ENCODE results near the gene DRG1. TPM values are rescaled to one million over a fixed set of nuclear protein-coding genes. Genes with fewer than 3 reads are reported as not detected.

Gene DRG1
- total RNA-seq, 4 donors from 2014 or later: 35.9 to 86.7 (median 51.9) TPM

DNA sequence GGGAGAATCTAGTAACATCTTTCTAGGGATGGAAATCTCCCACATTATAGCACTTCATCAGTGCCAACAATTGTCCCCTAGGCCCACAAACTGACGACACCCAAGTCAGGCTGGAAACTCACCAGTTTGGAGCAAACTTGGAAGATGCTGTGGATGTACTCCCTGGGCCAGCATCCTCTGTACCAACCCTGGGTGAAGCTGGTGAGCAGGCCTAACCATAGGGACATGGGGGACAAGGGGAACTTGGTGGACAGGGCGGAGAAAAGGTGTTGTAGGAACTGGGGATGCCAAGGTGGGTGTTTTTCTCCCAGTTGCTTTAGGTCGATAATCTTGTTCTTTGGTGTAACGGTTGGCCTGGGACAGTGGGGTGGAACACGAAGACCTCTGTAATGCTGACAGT lies 42.2 kb downstream of the DRG1 start:
- Histone ChIP-seq H3K9me3 (no peaks in the 10 kb centered on the region), H3K36me3 (peaks cover 8 to 100% (median 17%) of the 10 kb centered on the region in 3 donors), H3K4me3 (no peak overlapping the region), H3K4me1 (peaks cover 0 to 6% (median 0%) of the 10 kb centered on the region in 4 donors), H3K27ac (no peak overlapping the region), H3K27me3 (no peaks in the 10 kb centered on the region)
- WGBS, 2 donors: 85 to 96% methylated on average over 5 of the region's 5 CpGs
- TF ChIP-seq POLR2A (IDR thresholded peaks at IDR 0.05) (no peak), EP300 (IDR thresholded peaks at IDR 0.05) (no peak)
- TF ChIP-seq, protein P1, sequence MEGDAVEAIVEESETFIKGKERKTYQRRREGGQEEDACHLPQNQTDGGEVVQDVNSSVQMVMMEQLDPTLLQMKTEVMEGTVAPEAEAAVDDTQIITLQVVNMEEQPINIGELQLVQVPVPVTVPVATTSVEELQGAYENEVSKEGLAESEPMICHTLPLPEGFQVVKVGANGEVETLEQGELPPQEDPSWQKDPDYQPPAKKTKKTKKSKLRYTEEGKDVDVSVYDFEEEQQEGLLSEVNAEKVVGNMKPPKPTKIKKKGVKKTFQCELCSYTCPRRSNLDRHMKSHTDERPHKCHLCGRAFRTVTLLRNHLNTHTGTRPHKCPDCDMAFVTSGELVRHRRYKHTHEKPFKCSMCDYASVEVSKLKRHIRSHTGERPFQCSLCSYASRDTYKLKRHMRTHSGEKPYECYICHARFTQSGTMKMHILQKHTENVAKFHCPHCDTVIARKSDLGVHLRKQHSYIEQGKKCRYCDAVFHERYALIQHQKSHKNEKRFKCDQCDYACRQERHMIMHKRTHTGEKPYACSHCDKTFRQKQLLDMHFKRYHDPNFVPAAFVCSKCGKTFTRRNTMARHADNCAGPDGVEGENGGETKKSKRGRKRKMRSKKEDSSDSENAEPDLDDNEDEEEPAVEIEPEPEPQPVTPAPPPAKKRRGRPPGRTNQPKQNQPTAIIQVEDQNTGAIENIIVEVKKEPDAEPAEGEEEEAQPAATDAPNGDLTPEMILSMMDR (IDR thresholded peaks at IDR 0.05): no peak
- no peak for DNase-seq (ENCODE audit: low spot score in 2 of 2)

DNA sequence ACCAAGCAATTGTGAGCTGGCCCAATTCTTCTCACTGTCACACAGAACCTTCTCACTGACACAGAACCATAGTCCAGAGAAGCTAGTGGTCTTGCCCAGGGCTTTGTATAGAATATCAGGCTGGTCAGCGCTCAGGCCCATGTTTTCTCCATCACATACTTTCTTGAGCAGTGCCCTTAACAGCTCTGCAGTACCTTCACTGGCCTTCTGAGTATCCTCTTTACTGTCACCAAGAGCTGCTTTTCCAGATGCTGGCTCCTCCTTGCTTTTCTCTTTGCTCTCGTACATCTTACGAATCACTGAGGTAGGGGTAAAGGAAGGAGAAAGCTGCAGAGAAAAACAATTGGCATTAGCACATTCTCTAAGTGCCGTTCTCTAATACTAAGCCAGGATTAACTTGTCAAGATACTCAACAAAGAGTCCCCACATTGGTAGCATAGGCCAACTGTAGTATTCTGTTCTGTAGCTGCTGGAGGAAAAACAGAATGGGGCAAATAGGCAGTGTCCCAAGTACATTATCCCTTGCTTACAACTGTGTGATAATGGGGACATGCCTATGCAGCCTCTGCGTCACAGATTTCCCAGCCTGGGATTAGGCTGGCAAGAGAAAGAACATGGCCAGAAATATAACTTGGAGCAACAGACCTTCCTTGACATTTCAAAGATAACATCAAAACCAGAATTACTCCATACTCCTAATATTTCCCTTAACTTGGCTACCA lies 43.5 kb downstream of the DRG1 start:
- Histone ChIP-seq H3K36me3 (peaks cover 8 to 100% (median 18%) of the 10 kb centered on the region in 3 donors), H3K4me3 (no peak overlapping the region), H3K9me3 (no peaks in the 10 kb centered on the region), H3K4me1 (no peaks in the 10 kb centered on the region), H3K27me3 (no peaks in the 10 kb centered on the region), H3K27ac (no peak overlapping the region)
- TF ChIP-seq EP300 (IDR thresholded peaks at IDR 0.05): no peak
- no peak for TF ChIP-seq POLR2A (IDR thresholded peaks at IDR 0.05)
- TF ChIP-seq, protein P1 (IDR thresholded peaks at IDR 0.05): no peak
- 90 to 91% methylated on average over 5 of the region's 5 CpGs for WGBS, 2 donors
- no peak for DNase-seq (ENCODE audit: low spot score in 2 of 2)

DNA sequence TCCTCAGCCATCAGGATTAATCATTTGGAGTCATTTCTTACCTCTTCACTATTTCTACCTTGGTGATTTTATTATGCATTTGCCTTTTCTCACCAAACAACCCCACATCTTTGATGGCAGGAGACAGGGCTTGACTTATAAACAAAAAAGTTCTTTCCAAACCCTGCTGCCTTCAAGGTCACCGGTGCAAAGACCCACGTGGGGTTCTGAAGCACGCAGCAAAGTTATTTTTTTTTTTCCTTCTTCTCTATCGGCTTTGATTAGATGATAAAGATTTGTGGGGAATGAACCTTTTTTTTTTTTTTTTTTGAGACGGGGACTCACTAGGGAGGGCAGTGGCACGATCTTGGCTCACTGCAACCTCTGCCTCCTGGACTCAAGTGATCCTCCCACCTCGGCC lies 44.1 kb downstream of the DRG1 start:
- Histone ChIP-seq H3K27me3 (no peaks in the 10 kb centered on the region), H3K36me3 (peaks cover 7 to 100% (median 20%) of the 10 kb centered on the region in 3 donors), H3K27ac (no peak overlapping the region), H3K9me3 (no peaks in the 10 kb centered on the region), H3K4me3 (no peak overlapping the region), H3K4me1 (no peaks in the 10 kb centered on the region)
- DNase-seq (ENCODE audit: low spot score in 2 of 2): no peak
- WGBS, 2 donors: 87 to 90% methylated on average over 7 of the region's 7 CpGs
- TF ChIP-seq EP300 (IDR thresholded peaks at IDR 0.05) (no peak), POLR2A (IDR thresholded peaks at IDR 0.05) (no peak)
- TF ChIP-seq, protein P1 (IDR thresholded peaks at IDR 0.05): no peak

DNA sequence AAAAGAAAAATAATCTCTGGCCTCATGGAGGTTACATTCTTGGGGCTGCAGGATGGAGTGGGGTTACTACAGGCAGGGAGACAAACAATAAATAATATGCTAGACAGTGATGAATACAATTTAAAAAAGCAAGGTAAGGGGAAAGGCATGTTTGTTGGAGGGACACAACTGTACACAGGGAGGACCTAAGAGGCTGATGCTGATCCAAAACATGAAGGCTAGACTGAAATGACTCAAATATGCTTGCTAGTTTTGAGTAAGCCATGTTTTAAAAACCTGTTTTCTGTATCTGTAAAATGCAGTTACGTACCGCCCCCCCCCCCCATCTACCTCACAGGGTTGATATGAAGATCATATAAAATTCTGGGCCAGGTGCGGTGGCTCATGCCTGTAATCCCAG lies 46.2 kb downstream of the DRG1 start:
- Histone ChIP-seq H3K4me1 (no peaks in the 10 kb centered on the region), H3K27me3 (no peaks in the 10 kb centered on the region), H3K4me3 (no peak overlapping the region), H3K36me3 (peaks cover 4 to 97% (median 9%) of the 10 kb centered on the region in 3 donors), H3K27ac (no peak overlapping the region), H3K9me3 (no peaks in the 10 kb centered on the region)
- TF ChIP-seq, protein P1 (IDR thresholded peaks at IDR 0.05): no peak
- no peak for TF ChIP-seq EP300 (IDR thresholded peaks at IDR 0.05)
- no peak for TF ChIP-seq POLR2A (IDR thresholded peaks at IDR 0.05)
- no peak for DNase-seq (ENCODE audit: low spot score in 2 of 2)
- 89 to 93% methylated on average over 3 of the region's 3 CpGs for WGBS, 2 donors

DNA sequence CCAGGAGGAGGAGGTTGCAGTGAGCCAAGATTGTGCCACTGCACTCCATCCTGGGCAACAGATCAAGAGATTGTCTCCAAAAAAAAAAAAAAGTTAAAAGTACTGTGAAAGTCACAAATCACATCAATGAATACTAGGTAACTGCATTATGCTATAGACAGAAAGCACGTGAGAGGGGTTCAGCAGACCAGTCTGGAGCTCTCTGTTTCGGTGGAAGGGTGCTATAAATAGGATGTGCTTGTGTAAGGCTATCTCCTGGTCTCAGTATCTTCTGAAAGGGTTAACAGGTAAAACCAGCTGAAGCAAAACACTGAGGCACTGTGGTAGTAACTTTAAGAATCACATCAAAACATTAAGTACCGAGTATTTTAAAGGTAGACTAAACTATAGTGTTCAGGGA lies 46.8 kb downstream of the DRG1 start:
- Histone ChIP-seq H3K36me3 (peaks cover 4 to 92% (median 4%) of the 10 kb centered on the region in 3 donors), H3K4me1 (no peaks in the 10 kb centered on the region), H3K9me3 (no peaks in the 10 kb centered on the region), H3K27ac (no peak overlapping the region), H3K4me3 (no peak overlapping the region), H3K27me3 (no peaks in the 10 kb centered on the region)
- TF ChIP-seq EP300 (IDR thresholded peaks at IDR 0.05): no peak
- TF ChIP-seq POLR2A (IDR thresholded peaks at IDR 0.05): no peak
- TF ChIP-seq, protein P1 (IDR thresholded peaks at IDR 0.05): no peak
- 57 to 85% methylated on average over 3 of the region's 3 CpGs for WGBS, 2 donors
- DNase-seq (ENCODE audit: low spot score in 2 of 2): no peak

Data from tibial nerve (tissue), 4 donors.